Inferior parietal cortex (tissue), 1 donor: ENCODE measurements around the gene LOXL4.

ENCODE experiments used
- DNase-seq: peaks from one replicate; pipeline ENCODE4 v3.0.0-alpha.2; 2016; ENCODE audit errors: extremely low spot score

LOXL4 gene

GRCh38 chr10:98295401-98295811, 27.4 kb upstream of the LOXL4 start:
- peak; percentile 22 for DNase-seq

DNA sequence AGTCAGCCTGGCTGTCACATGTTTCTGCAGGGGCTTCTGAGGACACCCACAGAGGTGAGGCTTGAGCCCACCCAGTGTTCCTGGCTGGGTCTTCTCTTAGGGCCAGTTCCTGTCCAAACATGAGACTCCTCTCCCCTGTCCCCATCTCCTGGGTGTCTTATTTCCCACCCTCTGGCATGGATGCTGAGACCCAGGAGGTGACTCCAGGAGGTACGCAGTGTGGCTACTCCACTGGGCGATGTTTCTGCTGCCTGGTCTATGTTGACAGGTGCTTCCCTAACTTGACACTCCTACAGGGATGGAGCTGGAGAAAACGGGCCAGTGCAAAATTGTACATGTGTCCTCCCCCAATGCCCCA, 26.3 kb upstream of the LOXL4 start:
- DNase-seq: no peak

- DNase-seq: no peak
Observed at GRCh38 chr10:98293550-98294269, 25.7 kb upstream of the LOXL4 start.

DNA sequence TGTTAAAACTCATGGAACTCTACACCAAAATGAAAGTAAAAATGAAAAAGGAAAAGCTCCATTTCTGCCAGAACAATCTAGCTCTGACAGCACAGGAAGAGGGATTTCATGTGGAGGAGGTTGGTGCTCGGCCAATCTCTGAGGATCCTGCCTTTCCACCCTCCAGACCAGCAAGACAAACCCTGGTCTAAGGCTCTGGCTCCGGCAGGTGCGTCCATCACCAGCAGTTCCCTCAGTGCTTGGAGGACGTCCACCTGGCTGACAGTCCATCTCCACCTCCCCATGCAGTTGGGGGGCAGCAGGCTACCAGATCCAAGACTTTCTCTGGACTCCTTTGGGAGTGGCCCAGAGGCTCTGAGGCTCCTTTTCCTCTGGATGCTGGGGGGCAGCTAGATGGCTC, 25.0 kb upstream of the LOXL4 start:
- DNase-seq: no peak

DNA sequence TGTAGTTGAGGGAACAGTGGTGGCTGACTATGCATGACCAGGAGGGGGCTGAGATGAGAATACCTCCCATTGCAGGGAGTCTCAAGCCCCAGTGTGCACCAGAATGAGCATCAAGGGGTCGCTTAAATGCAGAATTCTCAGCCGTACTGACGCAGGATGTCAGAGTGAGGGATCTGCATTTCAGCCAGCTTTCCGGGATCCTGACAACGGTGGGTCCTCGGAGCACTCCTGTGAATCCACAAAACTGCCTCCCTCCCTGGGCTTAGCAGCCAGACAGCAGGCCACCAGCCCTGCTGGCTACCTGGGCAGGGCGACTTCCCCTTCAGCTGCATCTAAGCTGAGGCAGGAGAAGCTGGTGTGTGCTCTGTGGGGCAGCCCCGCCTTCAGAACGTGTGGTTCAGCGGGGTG, 21.8 kb upstream of the LOXL4 start:
- DNase-seq: no peak

DNA sequence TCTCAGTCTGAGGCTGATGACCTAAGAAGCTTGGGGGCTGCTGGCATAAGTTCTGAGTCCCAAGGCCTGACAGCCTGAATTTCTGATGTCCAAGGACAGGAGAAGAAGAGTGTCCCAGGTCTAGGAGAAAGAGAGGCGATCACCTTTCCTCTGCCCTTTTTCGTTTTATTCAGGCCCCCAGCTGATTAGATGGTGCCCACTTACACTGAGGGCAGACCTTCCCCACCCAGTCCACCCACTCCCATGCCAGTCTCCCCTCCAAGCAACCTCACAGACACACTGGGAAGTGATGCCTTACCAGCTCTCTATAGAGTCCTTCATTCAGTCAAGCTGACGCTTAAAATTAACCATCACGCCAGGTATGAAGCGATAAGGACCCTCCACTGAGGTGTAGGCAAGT, 19.3 kb upstream of the LOXL4 start:
- no peak for DNase-seq

- DNase-seq: no peak
Observed at GRCh38 chr10:98286419-98286818, 18.4 kb upstream of the LOXL4 start.

- no peak for DNase-seq
Observed at GRCh38 chr10:98285416-98285815, 17.4 kb upstream of the LOXL4 start.

DNA sequence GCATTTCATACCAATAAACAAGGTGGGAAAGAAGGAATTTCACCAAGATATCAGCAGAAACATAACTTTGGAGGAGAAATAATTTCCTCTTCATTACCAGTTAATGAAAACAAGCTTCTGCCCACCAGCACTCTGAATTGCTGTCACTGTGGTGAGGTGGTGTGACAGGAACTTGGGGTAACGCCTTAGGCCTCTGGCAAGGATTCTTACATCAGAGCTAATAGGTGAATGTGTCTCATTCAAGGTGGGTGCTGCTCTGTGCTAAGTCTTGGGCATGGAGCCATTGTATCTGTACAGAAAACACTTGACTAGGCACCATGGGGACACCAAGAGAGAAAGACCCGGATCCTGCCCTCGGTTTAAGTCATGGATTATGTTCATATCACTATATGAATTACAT, 8.3 kb upstream of the LOXL4 start:
- no peak for DNase-seq

DNA sequence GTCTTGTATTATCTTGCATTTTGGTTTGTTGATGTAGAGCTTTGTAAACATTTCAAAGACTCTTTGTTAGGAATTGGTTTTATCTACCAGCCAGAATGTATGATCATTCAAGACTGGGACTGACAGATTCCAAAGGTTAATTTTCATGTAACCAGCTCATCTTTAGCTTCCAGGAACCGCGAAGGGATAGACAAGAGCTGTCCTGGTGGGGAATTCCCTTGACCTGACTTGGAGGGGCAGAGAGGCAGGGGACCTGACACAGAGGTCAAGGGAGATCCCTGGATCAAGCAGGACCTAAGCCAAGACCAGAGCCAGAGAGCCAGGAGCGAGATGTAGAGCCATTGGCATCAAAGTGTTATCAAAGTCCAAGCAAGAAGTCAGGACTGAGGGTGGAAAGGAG, 6.6 kb upstream of the LOXL4 start:
- no peak for DNase-seq

GRCh38 chr10:98273057-98273850, 5.3 kb upstream of the LOXL4 start:
- no peak for DNase-seq

DNA sequence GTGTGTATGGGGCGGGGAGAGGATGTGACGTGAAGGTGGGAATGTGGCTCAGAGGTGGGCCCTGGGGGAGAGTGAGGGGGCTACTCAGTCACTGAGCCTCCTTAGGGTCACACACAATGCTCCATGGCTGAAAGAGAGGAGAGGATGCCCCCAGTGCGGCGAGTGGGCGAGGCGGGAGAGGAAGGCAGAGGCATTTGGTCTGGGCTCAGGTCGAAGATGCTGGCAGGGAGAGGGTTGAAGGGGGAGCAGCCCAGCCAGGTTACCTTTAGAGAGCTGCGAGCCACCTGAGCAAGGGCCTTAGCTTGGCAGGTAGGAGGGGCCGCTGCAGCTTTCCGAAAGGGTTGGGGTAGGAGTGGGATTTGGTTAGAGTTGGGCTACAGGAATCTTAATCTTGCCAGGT, 4.7 kb upstream of the LOXL4 start:
- DNase-seq: no peak

DNA sequence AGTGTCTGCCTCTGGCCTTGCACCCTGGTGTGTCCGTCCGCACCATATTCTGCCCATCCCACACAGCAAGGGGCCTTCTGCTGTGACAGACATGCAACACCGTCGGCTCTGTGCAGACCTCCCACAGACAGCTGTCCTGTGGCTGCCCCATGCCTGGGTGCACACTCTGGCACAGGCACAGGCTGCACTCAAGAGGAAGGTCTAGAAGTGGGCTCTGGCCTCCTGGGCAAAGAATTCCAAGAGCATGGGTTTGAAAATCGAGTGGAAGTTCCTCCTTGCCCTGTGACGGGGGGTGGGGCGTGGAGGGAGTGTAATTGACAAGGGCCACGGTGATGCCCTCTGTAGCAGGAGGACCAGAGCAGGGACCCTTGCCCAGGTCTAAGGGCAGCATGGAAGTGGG, 4.3 kb upstream of the LOXL4 start:
- DNase-seq: no peak

- no peak for DNase-seq
Observed at GRCh38 chr10:98270786-98271185, 2.8 kb upstream of the LOXL4 start.

DNA sequence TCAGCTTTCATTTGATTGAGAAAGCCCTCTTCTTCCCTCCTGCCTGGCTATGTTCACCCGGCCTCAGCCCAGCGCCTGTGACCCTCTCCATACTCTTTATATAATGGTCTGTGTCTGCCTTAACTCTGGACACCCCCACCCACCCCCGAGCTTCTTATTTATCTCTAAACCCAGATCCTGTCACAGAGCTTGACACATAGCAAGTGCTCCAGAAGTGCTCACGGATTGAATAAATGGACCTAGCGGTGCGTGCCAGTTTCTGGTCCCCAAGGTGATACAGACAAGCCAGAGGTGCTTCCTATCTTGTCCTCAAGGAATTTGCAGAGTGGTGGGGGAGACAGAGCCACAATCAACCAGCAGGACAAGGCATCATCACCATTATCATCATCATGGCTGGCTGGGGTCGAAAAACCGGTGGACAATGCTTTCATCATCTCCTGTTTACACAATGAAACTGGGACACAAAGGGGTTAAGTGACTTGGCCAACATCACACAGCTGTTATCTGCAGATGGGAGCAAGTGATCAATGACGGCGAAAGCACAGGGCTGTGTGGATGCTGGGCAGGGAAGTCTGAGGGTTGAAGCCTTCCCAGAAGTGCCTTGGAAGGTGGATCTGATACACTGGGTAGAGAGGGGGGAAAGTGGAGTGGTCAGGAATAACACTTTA, 2.2 kb upstream of the LOXL4 start:
- no peak for DNase-seq

GRCh38 chr10:98269435-98269912, 1.5 kb upstream of the LOXL4 start:
- no peak for DNase-seq

DNA sequence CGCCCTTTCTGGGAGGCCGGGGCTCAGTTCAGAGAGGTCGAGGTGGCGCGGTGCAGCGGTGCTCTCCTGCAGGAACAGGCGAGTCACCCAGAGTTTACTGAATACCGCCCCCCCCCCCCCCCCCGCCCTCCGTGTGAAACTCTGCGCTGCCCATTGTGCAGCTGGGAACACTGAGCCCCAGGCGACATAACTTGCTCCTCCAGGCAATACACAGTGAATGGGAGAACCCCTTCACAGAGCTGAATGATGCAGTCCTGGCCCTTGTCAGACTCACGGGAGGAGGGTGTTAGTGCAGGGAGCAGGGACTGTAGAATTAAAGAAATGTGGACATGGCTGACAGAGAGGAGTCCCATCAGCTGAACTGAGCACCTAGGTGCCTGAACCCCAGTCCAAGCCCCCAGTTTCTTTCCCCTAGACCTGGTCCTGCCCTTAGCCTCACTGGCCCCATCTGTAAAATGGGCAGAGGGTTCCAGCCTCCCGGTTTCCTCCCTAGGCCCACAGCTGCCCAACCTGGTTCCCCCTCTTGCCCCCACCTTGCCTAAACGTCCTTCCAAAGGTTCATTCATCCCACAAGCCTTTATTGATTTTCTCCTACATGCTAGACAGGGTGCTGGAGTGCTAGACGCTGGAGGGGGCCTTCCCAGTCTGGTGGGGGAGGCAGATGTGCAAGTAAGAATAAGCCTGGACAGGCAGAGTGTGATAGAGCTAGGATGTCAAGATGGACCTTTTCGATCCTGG, 869 bp upstream of the LOXL4 start:
- DNase-seq: no peak

DNA sequence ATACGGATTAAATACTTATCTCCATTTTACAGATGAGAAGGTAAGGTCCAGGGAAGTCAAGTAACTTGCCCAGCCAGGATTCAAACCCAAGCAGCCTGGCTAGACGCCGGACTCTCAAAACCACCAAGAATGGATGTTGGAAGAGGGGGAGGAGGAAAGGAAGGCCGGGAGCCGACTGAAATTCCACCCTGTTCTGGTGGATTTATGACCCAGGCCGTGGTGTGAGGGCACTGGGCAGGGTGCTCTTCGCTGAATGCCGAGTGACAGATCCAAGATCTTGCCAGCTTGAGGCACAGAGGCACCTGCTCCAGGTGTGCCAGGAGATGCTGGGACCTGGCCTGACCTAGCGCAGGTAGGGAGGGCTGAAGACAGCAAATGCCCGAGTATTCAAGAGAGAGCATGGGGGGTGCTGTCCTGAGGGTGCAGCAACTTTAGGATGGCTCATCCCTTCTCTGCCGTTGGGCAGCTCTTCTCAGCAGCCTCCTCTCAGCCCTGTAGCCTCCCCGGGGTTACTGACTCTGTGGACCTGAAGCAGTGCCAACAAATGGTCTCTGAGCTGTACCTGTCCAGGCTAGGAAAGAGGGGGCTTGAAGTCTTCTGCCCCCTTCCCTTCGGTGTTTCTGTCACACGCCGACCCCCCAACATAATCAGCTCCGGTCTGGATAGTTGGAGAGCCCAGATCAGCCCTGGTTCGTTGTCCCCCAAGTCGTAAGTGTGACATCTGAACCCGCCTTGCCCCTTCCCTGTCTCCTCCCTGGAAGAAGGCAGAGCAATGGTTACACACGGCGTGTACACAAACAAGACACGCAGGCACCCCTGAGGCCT, 713 bp downstream of the LOXL4 start:
- no peak for DNase-seq

DNA sequence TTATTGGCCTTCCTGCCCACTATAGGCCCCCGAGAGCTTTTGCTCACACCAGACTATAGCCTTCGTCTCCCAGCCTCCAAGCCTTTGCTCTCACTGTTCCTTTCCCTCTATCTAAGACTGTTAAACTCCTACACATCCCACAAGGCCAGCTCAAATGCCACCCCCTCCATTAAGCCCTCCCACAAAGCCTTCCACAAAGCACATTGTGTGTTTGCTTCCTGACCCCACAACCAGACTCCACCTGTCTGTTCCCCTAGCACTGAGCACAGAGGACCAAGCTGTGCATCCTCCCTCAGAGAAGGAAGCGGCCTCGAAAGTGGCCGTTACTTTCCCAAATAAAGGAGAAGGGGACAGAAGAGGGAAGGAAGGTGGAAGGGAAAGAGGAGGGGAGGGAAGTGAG, 1.3 kb downstream of the LOXL4 start:
- DNase-seq: no peak

- DNase-seq: no peak
Observed at GRCh38 chr10:98265403-98266378, 2.3 kb downstream of the LOXL4 start.
